HCT116 (cell line): ENCODE data around the gene GALC.

Experiments
- POLR2A ChIP-seq: IDR thresholded peaks from 2 replicates; pipeline ENCODE4 v1.7.0; 2011; ENCODE audit warnings: borderline replicate concordance; ENCODE audit not compliant: insufficient read depth, insufficient read length; ENCODE audit errors: extremely low read depth
- ZNF274 ChIP-seq: fragments of 200-500 bp; sonication (Bioruptor generic); IDR thresholded peaks from 2 replicates; pipeline ENCODE4 v1.6.1; 2014; ENCODE audit warnings: mild to moderate bottlenecking, low read depth, low read length, inconsistent platforms
- TF ChIP-seq, protein P1 (sequence below): IDR thresholded peaks from 2 replicates; pipeline ENCODE4 v1.6.1; 2012; ENCODE audit warnings: low read depth

DNA sequence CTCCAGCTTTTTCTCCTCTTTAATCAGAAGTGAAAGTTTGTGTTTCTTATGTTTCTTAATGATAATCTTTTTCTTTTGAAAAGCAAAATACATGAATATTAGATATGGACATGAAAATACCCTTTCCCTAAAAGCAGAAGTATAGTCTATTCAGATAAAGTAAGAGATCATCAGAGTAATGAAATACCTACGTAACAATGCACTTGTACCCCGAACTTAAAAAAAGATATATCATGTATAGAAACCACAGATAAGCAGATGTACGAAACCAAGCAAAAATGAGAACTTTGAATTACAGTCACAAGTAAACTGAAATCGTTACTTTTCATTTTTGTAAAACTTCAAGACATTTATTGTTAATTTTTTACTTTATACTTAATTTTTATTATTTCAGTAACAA, 10.4 kb upstream of the GALC start:
- TF ChIP-seq ZNF274, result no peak
- TF ChIP-seq, protein P1, sequence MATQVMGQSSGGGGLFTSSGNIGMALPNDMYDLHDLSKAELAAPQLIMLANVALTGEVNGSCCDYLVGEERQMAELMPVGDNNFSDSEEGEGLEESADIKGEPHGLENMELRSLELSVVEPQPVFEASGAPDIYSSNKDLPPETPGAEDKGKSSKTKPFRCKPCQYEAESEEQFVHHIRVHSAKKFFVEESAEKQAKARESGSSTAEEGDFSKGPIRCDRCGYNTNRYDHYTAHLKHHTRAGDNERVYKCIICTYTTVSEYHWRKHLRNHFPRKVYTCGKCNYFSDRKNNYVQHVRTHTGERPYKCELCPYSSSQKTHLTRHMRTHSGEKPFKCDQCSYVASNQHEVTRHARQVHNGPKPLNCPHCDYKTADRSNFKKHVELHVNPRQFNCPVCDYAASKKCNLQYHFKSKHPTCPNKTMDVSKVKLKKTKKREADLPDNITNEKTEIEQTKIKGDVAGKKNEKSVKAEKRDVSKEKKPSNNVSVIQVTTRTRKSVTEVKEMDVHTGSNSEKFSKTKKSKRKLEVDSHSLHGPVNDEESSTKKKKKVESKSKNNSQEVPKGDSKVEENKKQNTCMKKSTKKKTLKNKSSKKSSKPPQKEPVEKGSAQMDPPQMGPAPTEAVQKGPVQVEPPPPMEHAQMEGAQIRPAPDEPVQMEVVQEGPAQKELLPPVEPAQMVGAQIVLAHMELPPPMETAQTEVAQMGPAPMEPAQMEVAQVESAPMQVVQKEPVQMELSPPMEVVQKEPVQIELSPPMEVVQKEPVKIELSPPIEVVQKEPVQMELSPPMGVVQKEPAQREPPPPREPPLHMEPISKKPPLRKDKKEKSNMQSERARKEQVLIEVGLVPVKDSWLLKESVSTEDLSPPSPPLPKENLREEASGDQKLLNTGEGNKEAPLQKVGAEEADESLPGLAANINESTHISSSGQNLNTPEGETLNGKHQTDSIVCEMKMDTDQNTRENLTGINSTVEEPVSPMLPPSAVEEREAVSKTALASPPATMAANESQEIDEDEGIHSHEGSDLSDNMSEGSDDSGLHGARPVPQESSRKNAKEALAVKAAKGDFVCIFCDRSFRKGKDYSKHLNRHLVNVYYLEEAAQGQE, result no peak
- no peak for TF ChIP-seq POLR2A
